GM19455 (cell line): ENCODE results near the gene OR13D1.
"Not testable (repeated sequence)": the region's sequence is repeated elsewhere in the genome, so short reads cannot be mapped to it uniquely, and the experiment has no call there.

ENCODE experiments used
- ATAC-seq: cut with Tn5 transposase; IDR thresholded peaks from one replicate; pipeline ENCODE4 v1.9.1; 2021; ENCODE audit not compliant: unreplicated experiment

Gene OR13D1

GRCh38 chr9:104694218-104694617, at the start of gene OR13D1:
Gene OR13D1, plus strand, starts transcription at chr9:104694518. Its CDS starts 0 bp downstream, at chr9:104694518.
- no peak for ATAC-seq

GRCh38 chr9:104658496-104659195, 35.7 kb upstream of the OR13D1 start:
- no peak for ATAC-seq

GRCh38 chr9:104675611-104676010, 18.7 kb upstream of the OR13D1 start:
- no peak for ATAC-seq

- peak; percentile 69 for ATAC-seq
Measured at GRCh38 chr9:104682642-104683041, 11.7 kb upstream of the OR13D1 start.

- ATAC-seq: no peak
Measured at GRCh38 chr9:104686081-104686480, 8.2 kb upstream of the OR13D1 start.

GRCh38 chr9:104700306-104700705, 6.0 kb downstream of the OR13D1 start:
- ATAC-seq: no peak

GRCh38 chr9:104708737-104709136, 14.4 kb downstream of the OR13D1 start:
- not testable (repeated sequence) for ATAC-seq

- ATAC-seq: no peak
Measured at GRCh38 chr9:104711604-104712003, 17.3 kb downstream of the OR13D1 start.

GRCh38 chr9:104725014-104725413, 30.7 kb downstream of the OR13D1 start:
- ATAC-seq: no peak

- no peak for ATAC-seq
Measured at GRCh38 chr9:104738452-104738851, 44.1 kb downstream of the OR13D1 start.

GRCh38 chr9:104740621-104741020, 46.3 kb downstream of the OR13D1 start:
- ATAC-seq: no peak

GRCh38 chr9:104743376-104743985, 49.2 kb downstream of the OR13D1 start:
- ATAC-seq: peak; percentile 39
